ENCODE measurements around the gene COX10. TPM values are rescaled to one million over a fixed set of nuclear protein-coding genes. Genes with fewer than 3 reads are reported as not detected.

Gene COX10
- total and polyA plus RNA-seq, 5 donors, result 17.9 to 40.2 (median 33.5) TPM

DNA sequence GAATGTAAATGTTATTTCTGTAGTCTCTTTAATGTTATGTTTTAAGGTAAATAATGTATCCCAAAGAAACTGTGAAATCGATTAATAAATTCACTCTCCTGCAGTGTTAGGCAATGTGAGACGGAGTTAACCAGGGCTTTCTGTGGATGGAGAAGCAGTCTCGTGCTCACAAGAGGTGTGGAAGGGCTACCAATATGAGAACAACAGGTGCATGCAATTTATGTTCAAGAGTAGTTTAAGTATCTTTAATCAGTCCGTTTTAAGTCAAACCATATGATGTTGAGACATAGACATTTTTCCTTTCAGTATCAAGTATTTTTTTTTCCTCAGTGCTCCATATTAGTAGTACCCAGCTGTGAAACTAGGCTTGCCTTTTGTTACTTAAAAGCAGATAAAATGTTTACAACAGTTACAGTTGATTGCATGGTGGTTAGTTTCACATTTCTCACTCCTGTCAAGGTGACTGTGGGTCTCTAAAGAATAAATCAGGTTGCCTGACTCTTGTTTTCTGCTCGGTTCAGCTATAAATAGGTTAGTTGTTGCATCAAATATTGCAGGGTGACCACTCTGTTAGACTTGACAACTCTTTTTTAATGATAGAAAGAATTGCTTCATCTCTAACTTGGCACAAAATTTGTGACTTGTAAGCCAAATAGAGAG is 54.4 kb downstream of the COX10 start:
- Histone ChIP-seq H3K4me1 (ENCODE audit: control insufficient read depth, insufficient read depth, low read length) (peaks cover 1% of the 10 kb centered on the region), H3K4me3 (ENCODE audit: low read length) (no peak overlapping the region), H3K27ac (ENCODE audit: low read length) (no peak overlapping the region), H3K9me3 (ENCODE audit: control insufficient read depth, low read length) (no peaks in the 10 kb centered on the region), H3K27me3 (ENCODE audit: control insufficient read depth, insufficient read depth) (no peaks in the 10 kb centered on the region)
- WGBS, result 81% methylated on average over 5 of the region's 5 CpGs
- DNase-seq (no peak), ATAC-seq (no peak)
- intact Hi-C loops (cut with DNase I), result no loop called here

- 70% methylated on average over 4 of the region's 4 CpGs for WGBS
- no peaks in the 10 kb centered on the region for H3K9me3 ChIP-seq (ENCODE audit: control insufficient read depth, low read length)
- H3K27me3 ChIP-seq (ENCODE audit: control insufficient read depth, insufficient read depth), result no peaks in the 10 kb centered on the region
- no peak for ATAC-seq
- intact Hi-C loops (cut with DNase I), result no loop called here
- H3K4me1 ChIP-seq (ENCODE audit: control insufficient read depth, insufficient read depth, low read length), result peaks cover 1% of the 10 kb centered on the region
- DNase-seq, result no peak
- no peak overlapping the region for H3K27ac ChIP-seq (ENCODE audit: low read length)
- no peak overlapping the region for H3K4me3 ChIP-seq (ENCODE audit: low read length)
Measured at GRCh38 chr17:14124854-14125253, 55.5 kb downstream of the COX10 start.

GRCh38 chr17:14125518-14126137 is 56.3 kb downstream of the COX10 start:
- intact Hi-C loops (cut with DNase I), result no loop called here
- H3K4me1 ChIP-seq (ENCODE audit: control insufficient read depth, insufficient read depth, low read length), result peaks cover 1% of the 10 kb centered on the region
- no peak overlapping the region for H3K27ac ChIP-seq (ENCODE audit: low read length)

GRCh38 chr17:14133104-14133503 is 63.8 kb downstream of the COX10 start:
- no peak overlapping the region for H3K27ac ChIP-seq (ENCODE audit: low read length)
- no peak overlapping the region for H3K4me3 ChIP-seq (ENCODE audit: low read length)
- no peak for ATAC-seq
- H3K9me3 ChIP-seq (ENCODE audit: control insufficient read depth, low read length), result no peaks in the 10 kb centered on the region
- intact Hi-C loops (cut with DNase I), result no loop called here
- no peaks in the 10 kb centered on the region for H3K27me3 ChIP-seq (ENCODE audit: control insufficient read depth, insufficient read depth)
- no peaks in the 10 kb centered on the region for H3K4me1 ChIP-seq (ENCODE audit: control insufficient read depth, insufficient read depth, low read length)
- no peak for DNase-seq

More at GRCh38 chr17:14125518-14126137, 56.3 kb downstream of the COX10 start:
- ATAC-seq (no peak), DNase-seq (no peak)
- H3K9me3 ChIP-seq (ENCODE audit: control insufficient read depth, low read length), result no peaks in the 10 kb centered on the region
- no peaks in the 10 kb centered on the region for H3K27me3 ChIP-seq (ENCODE audit: control insufficient read depth, insufficient read depth)
- no peak overlapping the region for H3K4me3 ChIP-seq (ENCODE audit: low read length)
- 87% methylated on average over 6 of the region's 6 CpGs for WGBS

GRCh38 chr17:14134456-14134855 is 65.2 kb downstream of the COX10 start:
- no peak overlapping the region for H3K4me3 ChIP-seq (ENCODE audit: low read length)
- H3K9me3 ChIP-seq (ENCODE audit: control insufficient read depth, low read length), result no peaks in the 10 kb centered on the region
- WGBS, result 89% methylated on average over 2 of the region's 2 CpGs
- no peak for ATAC-seq
- no peaks in the 10 kb centered on the region for H3K27me3 ChIP-seq (ENCODE audit: control insufficient read depth, insufficient read depth)
- H3K27ac ChIP-seq (ENCODE audit: low read length), result no peak overlapping the region
- no peak for DNase-seq
- H3K4me1 ChIP-seq (ENCODE audit: control insufficient read depth, insufficient read depth, low read length), result no peaks in the 10 kb centered on the region
- intact Hi-C loops (cut with DNase I), result no loop called here

DNA sequence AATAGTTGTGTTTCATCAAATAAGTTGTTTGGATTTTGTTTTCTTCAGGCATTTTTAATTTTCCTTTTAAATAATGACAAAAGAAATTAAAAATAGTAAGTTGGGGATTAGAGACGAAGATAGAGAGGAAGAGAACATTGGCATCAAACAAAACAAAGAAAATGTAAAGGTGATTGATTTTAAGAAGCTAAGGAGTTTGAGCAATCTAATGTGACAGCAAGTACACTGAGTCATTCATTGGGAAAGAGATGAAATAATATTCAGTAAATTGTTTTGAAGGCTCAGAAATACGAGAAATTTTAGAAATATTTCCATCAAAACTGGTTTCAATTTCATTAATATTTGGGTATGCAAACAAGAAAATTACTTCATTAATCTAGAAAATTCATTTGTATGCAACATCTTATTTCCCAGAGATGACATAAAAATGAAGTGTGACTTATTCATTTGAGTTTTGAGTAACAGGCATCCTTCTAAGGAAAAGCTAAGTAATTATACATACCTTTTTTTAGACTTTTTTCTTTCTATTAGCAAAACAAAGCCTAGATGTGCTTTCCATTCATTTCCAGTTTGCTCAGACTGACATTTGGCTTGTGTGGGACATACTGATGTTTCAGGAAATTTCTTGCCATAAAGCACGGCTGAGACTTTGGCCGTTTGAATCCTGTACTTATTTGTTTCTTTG is 66.7 kb downstream of the COX10 start:
- intact Hi-C loops (cut with DNase I), result no loop called here
- Histone ChIP-seq H3K4me3 (ENCODE audit: low read length) (no peak overlapping the region), H3K27ac (ENCODE audit: low read length) (no peak overlapping the region), H3K27me3 (ENCODE audit: control insufficient read depth, insufficient read depth) (no peaks in the 10 kb centered on the region), H3K4me1 (ENCODE audit: control insufficient read depth, insufficient read depth, low read length) (no peaks in the 10 kb centered on the region), H3K9me3 (ENCODE audit: control insufficient read depth, low read length) (no peaks in the 10 kb centered on the region)
- DNase-seq, result no peak
- ATAC-seq, result no peak
- 84% methylated on average over 4 of the region's 4 CpGs for WGBS

GRCh38 chr17:14138649-14139048 is 69.3 kb downstream of the COX10 start:
- WGBS, result 91% methylated on average over 7 of the region's 7 CpGs
- no peak overlapping the region for H3K27ac ChIP-seq (ENCODE audit: low read length)
- no peaks in the 10 kb centered on the region for H3K9me3 ChIP-seq (ENCODE audit: control insufficient read depth, low read length)
- H3K4me3 ChIP-seq (ENCODE audit: low read length), result no peak overlapping the region
- peaks cover under 1% of the 10 kb centered on the region for H3K4me1 ChIP-seq (ENCODE audit: control insufficient read depth, insufficient read depth, low read length)
- DNase-seq (no peak), ATAC-seq (no peak)
- H3K27me3 ChIP-seq (ENCODE audit: control insufficient read depth, insufficient read depth), result no peaks in the 10 kb centered on the region
- intact Hi-C loops (cut with DNase I), result no loop called here

- peaks cover 3% of the 10 kb centered on the region for H3K4me1 ChIP-seq (ENCODE audit: control insufficient read depth, insufficient read depth, low read length)
- H3K27me3 ChIP-seq (ENCODE audit: control insufficient read depth, insufficient read depth), result no peaks in the 10 kb centered on the region
- 49% methylated on average over 3 of the region's 3 CpGs for WGBS
- no peaks in the 10 kb centered on the region for H3K9me3 ChIP-seq (ENCODE audit: control insufficient read depth, low read length)
- ATAC-seq (no peak), DNase-seq (no peak)
- no peak overlapping the region for H3K4me3 ChIP-seq (ENCODE audit: low read length)
- intact Hi-C loops (cut with DNase I), result no loop called here
- no peak overlapping the region for H3K27ac ChIP-seq (ENCODE audit: low read length)
Measured at GRCh38 chr17:14143688-14144087, 74.4 kb downstream of the COX10 start.

DNA sequence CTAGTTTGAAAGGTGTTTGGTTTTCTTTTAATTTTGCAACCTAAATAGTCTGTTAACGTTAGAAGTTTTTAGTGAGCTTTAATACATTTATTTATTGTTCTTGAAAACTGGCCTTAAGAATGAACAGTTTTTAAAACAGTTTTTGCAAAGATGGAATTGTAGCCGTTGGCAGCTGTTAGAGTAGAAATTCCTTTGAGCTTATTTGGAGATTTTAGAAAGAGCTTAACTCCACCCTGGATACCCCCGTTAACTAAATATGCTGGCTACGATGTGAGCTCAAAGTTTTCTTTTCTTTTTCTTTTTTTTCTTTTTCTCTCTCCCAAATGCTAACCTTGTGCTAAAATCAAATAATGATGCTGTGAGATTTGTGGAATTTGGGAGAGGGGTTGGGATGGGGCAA is 75.2 kb downstream of the COX10 start:
- intact Hi-C loops (cut with DNase I), result no loop called here
- H3K9me3 ChIP-seq (ENCODE audit: control insufficient read depth, low read length), result no peaks in the 10 kb centered on the region

DNA sequence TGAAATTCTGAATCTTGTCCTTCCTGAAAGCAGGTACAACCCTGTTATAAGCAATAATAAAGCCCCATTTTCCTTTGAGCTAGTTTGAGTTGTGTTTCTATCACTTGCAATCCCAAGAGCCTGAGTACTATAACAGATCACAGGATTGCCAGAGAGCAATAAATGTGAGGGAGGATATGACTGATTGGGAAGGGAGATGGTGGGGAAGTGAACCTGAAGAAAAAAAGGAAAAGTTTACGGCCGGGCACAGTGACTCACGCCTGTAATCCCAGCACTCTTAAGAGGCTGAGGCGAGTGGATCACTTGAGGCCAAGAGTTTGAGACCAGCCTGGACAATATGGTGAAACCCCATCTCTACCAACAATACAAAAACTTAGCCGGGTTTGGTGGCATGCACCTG is 80.4 kb downstream of the COX10 start:
- intact Hi-C loops (cut with DNase I), result no loop called here
- H3K27me3 ChIP-seq (ENCODE audit: control insufficient read depth, insufficient read depth), result no peaks in the 10 kb centered on the region
- no peaks in the 10 kb centered on the region for H3K9me3 ChIP-seq (ENCODE audit: control insufficient read depth, low read length)
- H3K4me3 ChIP-seq (ENCODE audit: low read length), result no peak overlapping the region
- DNase-seq (no peak), ATAC-seq (no peak)
- peaks cover 5% of the 10 kb centered on the region for H3K4me1 ChIP-seq (ENCODE audit: control insufficient read depth, insufficient read depth, low read length)
- no peak overlapping the region for H3K27ac ChIP-seq (ENCODE audit: low read length)
- 91% methylated on average over 5 of the region's 5 CpGs for WGBS

More for the DNA sequence above, 75.2 kb downstream of the COX10 start:
- ATAC-seq (no peak), DNase-seq (no peak)
- Histone ChIP-seq H3K27ac (ENCODE audit: low read length) (no peak overlapping the region), H3K4me3 (ENCODE audit: low read length) (no peak overlapping the region), H3K27me3 (ENCODE audit: control insufficient read depth, insufficient read depth) (no peaks in the 10 kb centered on the region), H3K4me1 (ENCODE audit: control insufficient read depth, insufficient read depth, low read length) (peaks cover 3% of the 10 kb centered on the region)
- WGBS, result 54% methylated on average over 4 of the region's 4 CpGs

DNA sequence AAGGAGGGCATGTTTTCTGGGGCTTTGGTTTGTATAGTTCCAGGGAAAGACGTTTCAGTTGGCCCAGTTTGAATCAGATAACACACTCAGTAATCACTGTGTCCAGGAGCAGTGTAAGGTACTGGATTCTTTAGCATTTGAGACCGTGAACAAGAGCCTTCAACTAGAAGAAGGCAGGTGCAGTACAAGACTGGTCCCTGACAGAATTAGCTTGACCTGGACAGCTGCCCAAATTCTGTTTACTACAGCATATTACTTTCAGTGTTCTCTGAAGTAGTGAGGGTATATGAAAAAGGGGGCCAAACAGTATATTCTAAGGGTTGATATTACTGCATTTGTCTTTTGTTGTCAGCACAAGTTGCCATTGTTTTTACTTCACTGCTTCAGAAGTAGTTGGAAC is 81.3 kb downstream of the COX10 start:
- H3K4me1 ChIP-seq (ENCODE audit: control insufficient read depth, insufficient read depth, low read length), result peaks cover 5% of the 10 kb centered on the region
- intact Hi-C loops (cut with DNase I), result no loop called here
- WGBS, result 51% methylated on average over 2 of the region's 2 CpGs
- no peaks in the 10 kb centered on the region for H3K9me3 ChIP-seq (ENCODE audit: control insufficient read depth, low read length)
- H3K27me3 ChIP-seq (ENCODE audit: control insufficient read depth, insufficient read depth), result no peaks in the 10 kb centered on the region
- no peak for ATAC-seq
- H3K27ac ChIP-seq (ENCODE audit: low read length), result no peak overlapping the region
- no peak for DNase-seq
- H3K4me3 ChIP-seq (ENCODE audit: low read length), result no peak overlapping the region

Data from right cardiac atrium (tissue), 5 donors.